HepG2 (cell line): ENCODE measurements around the gene MVP. TPM values are rescaled to one million over a fixed set of nuclear protein-coding genes. Genes with fewer than 3 reads are reported as not detected.
A peak's percentile ranks its signal among the peaks of the same experiment; 100 is the strongest.

Experiments used
- ARID2 ChIP-seq: sonication (generic); formaldehyde crosslinking; IDR thresholded peaks from 2 replicates; pipeline ENCODE4 v1.8.1; 2022; ENCODE audit warnings: mild to moderate bottlenecking, missing genetic modification reagents, borderline replicate concordance
- FOXK2 ChIP-seq: fragments of 450-650 bp; IDR thresholded peaks from 2 replicates; pipeline ENCODE4 v1.6.1; 2016
- GMEB1 ChIP-seq: sonication (generic); formaldehyde crosslinking; IDR thresholded peaks from 2 replicates; pipeline ENCODE4 v1.5.1; 2020; ENCODE audit warnings: missing genetic modification reagents, mild to moderate bottlenecking, borderline replicate concordance
- HCFC1 ChIP-seq: fragments of 150-350 bp; IDR thresholded peaks from 2 replicates; pipeline ENCODE4 v1.6.1; 2014; ENCODE audit warnings: low read depth, low read length
- HMGA1 ChIP-seq: sonication (generic); formaldehyde crosslinking; conservative IDR thresholded peaks from 2 replicates; pipeline ENCODE4 v1.4.0; 2020; ENCODE audit warnings: missing genetic modification reagents
- PHF20 ChIP-seq: sonication (generic); formaldehyde crosslinking; IDR thresholded peaks from 2 replicates; pipeline ENCODE4 v1.5.0; 2020; ENCODE audit warnings: mild to moderate bottlenecking, missing genetic modification reagents
- SP1 ChIP-seq, 2 experiments: fragments of 450-650 bp in 1 of 2; sonication (generic) in 1 of 2; formaldehyde crosslinking in 1 of 2; IDR thresholded peaks; 2 replicates each; pipeline versions ENCODE4 v1.4.0 to v1.6.1; 2016 to 2020; ENCODE audit warnings: missing genetic modification reagents in 1 of 2
- ZBTB4 ChIP-seq: sonication (generic); formaldehyde crosslinking; IDR thresholded peaks from 2 replicates; pipeline ENCODE4 v1.4.0; 2020; ENCODE audit warnings: missing genetic modification reagents, mild to moderate bottlenecking, borderline replicate concordance
- ZBTB43 ChIP-seq: sonication (generic); formaldehyde crosslinking; conservative IDR thresholded peaks from 2 replicates; pipeline ENCODE4 v1.4.0; 2020; ENCODE audit warnings: missing genetic modification reagents
- ZFP62 ChIP-seq: sonication (generic); formaldehyde crosslinking; IDR thresholded peaks from 2 replicates; pipeline ENCODE4 v1.4.0; 2020; ENCODE audit warnings: missing genetic modification reagents
- ZFP90 ChIP-seq: sonication (generic); formaldehyde crosslinking; IDR thresholded peaks from 2 replicates; pipeline ENCODE4 v1.8.0; 2022; ENCODE audit warnings: missing genetic modification reagents, mild to moderate bottlenecking, inconsistent platforms, borderline replicate concordance
- ZNF12 ChIP-seq: sonication (generic); formaldehyde crosslinking; IDR thresholded peaks from 2 replicates; pipeline ENCODE4 v1.5.0; 2020; ENCODE audit warnings: missing genetic modification reagents
- ZNF776 ChIP-seq: sonication (generic); formaldehyde crosslinking; IDR thresholded peaks from 2 replicates; pipeline ENCODE4 v1.4.0; 2020; ENCODE audit warnings: mild to moderate bottlenecking, missing genetic modification reagents
- ZNF792 ChIP-seq: IDR thresholded peaks from 2 replicates; pipeline ENCODE4 v1.6.1; 2016
- ZNF850 ChIP-seq: sonication (generic); formaldehyde crosslinking; conservative IDR thresholded peaks from 2 replicates; pipeline ENCODE4 v1.9.0; 2021; ENCODE audit warnings: mild to moderate bottlenecking, missing genetic modification reagents
- ZSCAN31 ChIP-seq: sonication (generic); formaldehyde crosslinking; IDR thresholded peaks from 2 replicates; pipeline ENCODE4 v1.5.0; 2020; ENCODE audit warnings: low read depth, mild to moderate bottlenecking, missing genetic modification reagents
- polyA plus RNA-seq, 8 experiments: library from polyadenylated mRNA; depleted of rRNA in 3 of 8; stranded (reverse) in 7 of 8; unstranded in 1 of 8; fragments of >200 nt; fragmentation: Illumina TruSeq in 4 of 8; extraction: Trizol in 4 of 8; gene quantifications; 2 replicates each; pipeline versions ENCODE4 v1.2.1 to v1.2.3, GENCODE V29; 2011 to 2016; ENCODE audit warnings: low read depth in 4 of 8, missing spikeins in 1 of 8, mixed read lengths in 1 of 8; ENCODE audit not compliant: insufficient read depth in 1 of 8
- total RNA-seq, 5 experiments: library from RNA; depleted of rRNA; stranded (reverse); fragments of >200 nt; fragmentation: Illumina TruSeq; extraction: Trizol; gene quantifications; 2 replicates each; pipeline ENCODE4 v1.2.3, GENCODE V29; 2016; ENCODE audit warnings: low read depth in 1 of 5
- TF ChIP-seq, protein P1 (sequence below): sonication (generic); formaldehyde crosslinking; IDR thresholded peaks from 2 replicates; pipeline ENCODE4 v1.4.0; 2020; ENCODE audit warnings: missing genetic modification reagents; ENCODE audit errors: not compliant biosample characterization

MVP gene
- total and polyA plus RNA-seq, 2 of the 13 experiments (the other 11 are each of a cell fraction or from before 2014, with no cell fraction given), result 22.9 to 43.5 TPM

DNA sequence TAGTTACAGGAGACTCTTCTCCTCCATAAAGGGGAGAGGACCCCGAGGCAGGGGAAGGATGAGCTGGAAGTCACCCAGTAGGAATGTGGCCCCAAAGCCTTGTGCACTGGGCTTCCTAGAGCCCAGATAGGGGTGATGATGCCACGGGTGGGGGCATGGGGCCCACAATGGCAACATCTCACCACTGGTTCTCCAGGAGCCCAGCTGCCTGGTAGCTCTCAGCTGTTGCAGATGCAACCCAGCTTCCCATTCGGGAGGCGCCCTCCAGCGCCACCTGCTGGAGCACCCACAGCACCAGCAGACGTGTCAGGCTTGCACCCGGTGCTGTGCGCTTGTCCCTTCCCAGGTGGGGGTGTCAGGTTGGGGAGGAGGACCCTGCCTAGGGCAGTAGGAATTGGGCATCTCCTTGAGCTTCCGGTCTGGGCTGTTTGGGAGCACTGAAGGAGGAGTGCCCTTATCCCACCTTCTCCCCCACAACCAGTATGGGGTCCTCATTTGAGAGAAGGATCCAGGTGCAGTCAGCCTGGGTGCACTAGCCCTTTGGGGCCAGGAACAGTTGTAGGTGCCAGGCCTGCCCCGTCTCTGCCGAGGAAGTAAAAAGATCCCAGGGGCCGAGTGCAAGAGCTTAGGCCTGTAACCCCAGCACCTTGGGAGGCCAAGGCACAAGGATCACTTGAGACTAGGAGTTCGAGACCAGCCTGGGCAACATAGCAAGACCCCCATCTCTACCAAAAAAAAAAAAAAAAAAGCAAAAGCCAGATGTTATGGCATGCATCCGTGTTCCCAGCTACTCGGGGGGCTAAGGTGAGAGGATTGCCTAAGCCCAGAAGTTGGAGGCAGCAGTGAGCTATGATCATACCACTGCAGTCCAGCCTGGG lies 28.4 kb downstream of the MVP start (continued):
- TF ChIP-seq ZNF850 (CRISPR knock-in tag), result no peak
- TF ChIP-seq FOXK2, result no peak
- TF ChIP-seq, protein P1, sequence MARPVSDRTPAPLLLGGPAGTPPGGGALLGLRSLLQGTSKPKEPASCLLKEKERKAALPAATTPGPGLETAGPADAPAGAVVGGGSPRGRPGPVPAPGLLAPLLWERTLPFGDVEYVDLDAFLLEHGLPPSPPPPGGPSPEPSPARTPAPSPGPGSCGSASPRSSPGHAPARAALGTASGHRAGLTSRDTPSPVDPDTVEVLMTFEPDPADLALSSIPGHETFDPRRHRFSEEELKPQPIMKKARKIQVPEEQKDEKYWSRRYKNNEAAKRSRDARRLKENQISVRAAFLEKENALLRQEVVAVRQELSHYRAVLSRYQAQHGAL (CRISPR knock-in tag), result no peak
- TF ChIP-seq ZFP62, result no peak
- no peak for TF ChIP-seq ZFP90 (CRISPR knock-in tag)
- no peak for TF ChIP-seq SP1 (IDR thresholded peaks at IDR 0.05)
- no peak; the same call in 1 of the 2 replicates for TF ChIP-seq SP1 (CRISPR knock-in tag; IDR thresholded peaks at IDR 0.05)
- TF ChIP-seq ZNF12 (CRISPR knock-in tag), result peak; percentile 61; the same call in 1 of the 2 replicates
- TF ChIP-seq ZBTB43, result no peak
- no peak for TF ChIP-seq PHF20 (CRISPR knock-in tag)
- no peak for TF ChIP-seq ARID2 (CRISPR knock-in tag)
- 0 out of 2 replicates have a peak, but pooled peaks have one; percentile 31 for TF ChIP-seq GMEB1
- no peak for TF ChIP-seq HCFC1
- 0 out of 2 replicates have a peak, but pooled peaks have one; percentile 68 for TF ChIP-seq ZSCAN31 (CRISPR knock-in tag)
- TF ChIP-seq ZNF792 (CRISPR knock-in tag), result no peak
- no peak for TF ChIP-seq ZNF776 (CRISPR knock-in tag)
- peak; percentile 71; the same call in 1 of the 2 replicates for TF ChIP-seq ZBTB4 (CRISPR knock-in tag)
- no peak for TF ChIP-seq HMGA1 (CRISPR knock-in tag)
